Umbilical cord (tissue), 2 donors: Measurements from ENCODE around the gene TOR3A. TPM values are rescaled to one million over a fixed set of nuclear protein-coding genes. Genes with fewer than 3 reads are reported as not detected.
A peak's percentile ranks its signal among the peaks of the same experiment; 100 is the strongest.
"Not testable (repeated sequence)": the region's sequence is repeated elsewhere in the genome, so short reads cannot be mapped to it uniquely, and the experiment has no call there.

Experiments used
- DNase-seq: peaks from one replicate; pipeline ENCODE4 v3.0.0-alpha.2; 2015; ENCODE audit warnings: low spot score
- total RNA-seq: library from RNA; depleted of rRNA; stranded (reverse); fragments of >200 nt; gene quantifications from one replicate; pipeline ENCODE4 v1.2.3, GENCODE V29; 2014; ENCODE audit warnings: low replicate concordance; ENCODE audit not compliant: insufficient read depth

The TOR3A gene, protein sequence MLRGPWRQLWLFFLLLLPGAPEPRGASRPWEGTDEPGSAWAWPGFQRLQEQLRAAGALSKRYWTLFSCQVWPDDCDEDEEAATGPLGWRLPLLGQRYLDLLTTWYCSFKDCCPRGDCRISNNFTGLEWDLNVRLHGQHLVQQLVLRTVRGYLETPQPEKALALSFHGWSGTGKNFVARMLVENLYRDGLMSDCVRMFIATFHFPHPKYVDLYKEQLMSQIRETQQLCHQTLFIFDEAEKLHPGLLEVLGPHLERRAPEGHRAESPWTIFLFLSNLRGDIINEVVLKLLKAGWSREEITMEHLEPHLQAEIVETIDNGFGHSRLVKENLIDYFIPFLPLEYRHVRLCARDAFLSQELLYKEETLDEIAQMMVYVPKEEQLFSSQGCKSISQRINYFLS
- total RNA-seq: 7.7 TPM

DNA sequence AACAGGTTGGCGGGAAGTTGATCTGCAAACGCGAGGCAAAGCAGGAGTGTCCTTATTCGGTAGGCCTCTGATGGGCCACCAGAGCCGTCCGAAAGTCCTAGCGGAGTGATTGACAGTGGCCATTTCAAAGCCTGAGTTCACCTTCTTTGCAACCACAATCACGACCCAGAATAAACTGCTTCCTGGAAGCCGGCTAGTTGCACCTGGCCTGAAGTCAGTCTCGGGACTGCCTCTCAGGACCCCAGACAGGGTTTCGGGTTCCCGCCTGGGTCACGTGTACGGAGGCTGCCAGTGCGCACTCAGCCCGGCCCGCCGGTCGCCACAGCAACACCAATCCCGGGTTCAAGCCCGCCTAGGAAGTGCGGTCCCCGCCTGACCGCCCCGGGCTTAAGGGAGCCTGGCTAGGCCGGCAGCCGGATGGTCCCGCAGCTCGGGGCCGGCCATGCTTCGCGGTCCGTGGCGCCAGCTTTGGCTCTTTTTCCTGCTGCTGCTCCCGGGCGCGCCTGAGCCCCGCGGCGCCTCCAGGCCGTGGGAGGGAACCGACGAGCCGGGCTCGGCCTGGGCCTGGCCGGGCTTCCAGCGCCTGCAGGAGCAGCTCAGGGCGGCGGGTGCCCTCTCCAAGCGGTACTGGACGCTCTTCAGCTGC is at the start of gene TOR3A:
TSS of gene TOR3A (plus strand) at position 384 of the 646 bp plus-strand sequence. CDS start at position 443, 59 bp downstream.
- peak; percentile 94 for DNase-seq

DNA sequence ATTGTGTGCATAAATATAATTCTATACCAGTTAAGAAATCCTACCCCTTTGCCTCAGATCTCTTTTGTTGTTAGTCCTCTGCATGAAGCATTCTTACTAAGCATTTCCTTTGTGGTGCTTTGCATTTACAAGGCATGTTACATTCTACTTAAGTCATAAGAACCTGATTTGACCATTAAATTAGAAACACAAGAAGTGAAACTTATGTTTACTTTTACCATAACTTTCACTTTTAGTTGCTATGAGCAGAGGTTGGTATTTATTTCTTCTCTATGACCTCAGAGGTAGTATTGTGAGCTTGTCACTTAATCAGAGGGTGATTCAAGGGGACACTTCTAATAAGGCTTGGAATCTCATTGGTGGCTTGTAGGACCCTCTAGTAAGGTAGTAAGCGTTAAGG is 47.1 kb upstream of the TOR3A start:
- DNase-seq: no peak

DNA sequence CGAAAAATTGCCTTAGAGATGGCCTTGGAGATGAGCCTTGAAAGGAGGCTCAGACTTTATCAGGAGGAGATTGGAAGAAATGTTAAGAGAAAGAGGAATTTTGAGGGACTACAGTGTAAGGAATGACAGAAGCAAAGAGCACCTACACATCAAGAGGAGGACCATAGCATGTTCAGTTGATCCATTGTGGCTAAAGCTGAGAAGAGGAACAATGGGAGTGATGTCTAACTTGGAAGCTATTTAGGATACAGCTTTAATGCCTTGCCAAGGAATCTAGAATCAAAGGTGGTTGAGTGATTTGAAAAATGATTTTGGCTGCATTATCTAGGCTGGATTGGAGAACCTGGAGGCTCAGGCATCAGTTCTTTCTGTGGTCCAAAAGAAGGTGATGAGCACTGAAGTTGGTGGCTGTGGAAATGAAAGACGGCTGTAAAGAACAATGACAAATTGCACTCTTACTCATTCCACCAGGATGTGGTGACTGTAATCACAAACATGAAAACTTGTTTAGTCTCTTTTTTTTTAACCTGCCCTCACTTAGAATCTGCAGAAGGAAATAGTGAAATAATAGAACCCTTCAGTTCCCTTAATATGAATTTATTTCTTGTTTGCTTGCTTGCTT is 44.9 kb upstream of the TOR3A start:
- no peak for DNase-seq

DNA sequence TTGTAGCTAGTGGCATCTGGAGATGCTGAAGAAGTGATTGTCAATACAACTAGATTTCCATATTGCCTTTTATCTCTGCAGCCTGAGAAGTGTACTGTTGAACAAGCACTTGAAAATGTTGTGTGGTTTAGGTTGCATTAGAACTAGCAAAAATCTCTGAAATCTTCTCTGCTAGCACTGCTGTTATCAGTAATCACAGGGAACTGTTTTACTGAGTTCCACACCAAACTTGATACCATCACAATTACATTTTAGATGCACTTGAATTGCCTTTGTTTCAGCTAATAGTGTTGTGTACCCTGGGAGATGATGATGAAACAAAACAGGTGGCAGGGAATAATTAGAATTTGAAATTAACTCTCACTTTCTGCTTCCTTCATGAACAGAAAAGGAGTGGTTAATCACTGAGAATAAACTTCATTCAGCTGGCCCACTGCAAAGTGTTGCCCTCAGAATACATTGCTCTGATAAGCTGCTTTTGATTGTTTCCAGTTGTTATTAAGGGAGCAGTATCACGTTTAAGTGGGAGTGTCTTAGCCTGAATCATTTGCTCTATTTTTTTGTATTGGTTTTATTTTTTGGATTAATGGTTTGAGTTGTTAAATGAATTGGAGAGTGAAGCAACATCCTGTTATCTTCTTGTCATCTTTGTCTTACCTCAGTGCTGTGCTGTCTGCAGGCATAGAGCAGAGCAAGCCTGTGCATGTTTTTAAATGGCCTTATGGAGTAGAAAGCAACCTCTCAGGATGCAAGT is 43.2 kb upstream of the TOR3A start:
- no peak for DNase-seq

DNA sequence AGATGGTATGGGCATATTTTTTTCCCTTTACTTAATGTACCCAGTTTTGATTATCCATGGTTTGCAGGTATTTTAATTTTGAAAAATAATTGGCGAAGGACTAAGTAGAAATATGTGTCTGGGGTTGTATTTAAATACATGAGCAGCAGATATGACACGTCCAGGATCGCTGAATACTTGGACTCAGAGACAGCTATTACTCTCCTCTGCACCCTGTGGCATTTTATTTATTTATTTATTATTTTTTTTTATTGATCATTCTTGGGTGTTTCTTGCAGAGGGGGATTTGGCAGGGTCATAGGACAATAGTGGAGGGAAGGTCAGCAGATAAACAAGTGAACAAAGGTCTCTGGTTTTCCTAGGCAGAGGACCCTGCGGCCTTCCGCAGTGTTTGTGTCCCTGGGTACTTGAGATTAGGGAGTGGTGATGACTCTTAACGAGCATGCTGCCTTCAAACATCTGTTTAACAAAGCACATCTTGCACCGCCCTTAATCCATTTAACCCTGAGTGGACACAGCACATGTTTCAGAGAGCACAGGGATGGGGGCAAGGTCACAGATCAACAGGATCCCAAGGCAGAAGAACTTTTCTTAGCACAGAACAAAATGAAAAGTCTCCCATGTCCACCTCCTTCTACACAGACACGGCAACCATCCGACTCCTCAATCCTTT is 42.2 kb upstream of the TOR3A start:
- DNase-seq: not testable (repeated sequence)

DNA sequence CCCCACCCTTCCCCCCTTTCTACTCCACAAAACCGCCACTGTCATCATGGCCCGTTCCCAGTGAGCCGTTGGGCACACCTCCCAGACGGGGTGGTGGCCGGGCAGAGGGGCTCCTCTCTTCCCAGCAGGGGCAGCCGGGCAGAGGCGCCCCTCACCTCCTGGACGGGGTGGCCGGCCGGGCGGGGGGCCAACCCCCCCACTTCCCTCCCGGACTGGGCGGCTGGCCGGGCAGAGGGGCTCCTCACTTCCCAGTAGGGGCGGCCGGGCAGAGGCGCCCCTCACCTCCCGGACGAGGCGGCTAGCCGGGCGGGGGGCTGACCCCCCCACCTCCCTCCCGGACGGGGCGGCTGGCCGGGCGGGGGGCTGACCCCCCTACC is 41.7 kb upstream of the TOR3A start:
- not testable (repeated sequence) for DNase-seq

DNA sequence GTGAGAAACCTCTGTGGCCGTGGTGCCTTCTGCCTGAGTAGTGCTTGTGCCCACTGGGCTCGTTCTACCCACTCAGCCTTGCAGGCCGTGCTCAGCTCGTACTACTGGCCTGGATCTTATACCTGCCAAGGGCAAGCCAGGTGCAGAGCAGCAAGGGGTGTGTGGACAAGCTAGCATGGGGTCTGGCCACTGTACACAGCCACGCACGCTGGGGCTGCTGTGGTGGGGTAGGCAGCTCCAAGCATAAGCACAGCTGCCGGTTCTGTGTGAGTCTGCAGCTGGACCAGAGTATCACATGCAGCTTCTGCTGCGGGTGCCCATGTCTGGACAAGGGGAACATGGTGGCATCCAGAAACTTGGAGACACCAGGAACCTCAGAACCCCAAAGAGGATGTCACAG is 39.8 kb upstream of the TOR3A start:
- no peak for DNase-seq

DNA sequence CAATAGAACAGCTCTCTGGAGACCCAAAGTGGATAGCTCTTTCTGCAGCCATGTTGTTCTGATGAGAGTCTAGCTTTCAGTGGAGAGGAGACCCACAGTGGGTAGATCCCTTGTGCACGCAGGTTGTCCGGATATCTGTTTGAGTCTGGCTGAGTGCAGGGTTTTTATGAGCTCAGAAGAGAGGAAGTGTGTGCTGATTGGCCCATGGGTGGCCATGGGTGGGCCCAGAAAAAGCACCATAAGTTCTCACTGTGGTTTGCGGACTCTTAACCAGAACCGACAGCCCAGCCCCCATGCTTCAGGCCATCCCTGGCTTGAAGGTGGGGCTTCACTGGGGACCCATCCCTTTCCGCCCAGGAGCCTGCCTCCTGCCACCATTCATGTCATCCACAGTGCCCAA is 39.2 kb upstream of the TOR3A start:
- DNase-seq: no peak

DNA sequence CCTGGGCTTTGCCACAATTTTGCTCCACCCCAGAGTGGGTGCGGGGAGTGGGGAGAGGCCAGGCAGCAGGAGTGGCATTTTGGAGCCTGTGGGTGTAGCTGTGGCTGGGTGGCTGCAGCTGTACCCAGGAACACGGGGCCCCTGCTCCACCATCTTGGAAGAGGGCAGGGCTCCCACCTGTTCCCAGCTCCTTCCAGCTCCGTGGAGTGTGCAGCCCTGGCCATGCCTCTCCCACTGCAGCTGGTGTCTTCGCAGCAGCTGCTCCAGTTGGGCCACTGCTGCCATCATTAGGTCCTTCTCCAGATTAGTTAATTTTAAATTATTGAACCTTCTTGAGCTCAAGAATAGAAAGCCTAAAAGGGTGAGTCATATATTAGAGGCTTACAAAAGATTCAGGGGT is 38.6 kb upstream of the TOR3A start:
- no peak for DNase-seq

DNA sequence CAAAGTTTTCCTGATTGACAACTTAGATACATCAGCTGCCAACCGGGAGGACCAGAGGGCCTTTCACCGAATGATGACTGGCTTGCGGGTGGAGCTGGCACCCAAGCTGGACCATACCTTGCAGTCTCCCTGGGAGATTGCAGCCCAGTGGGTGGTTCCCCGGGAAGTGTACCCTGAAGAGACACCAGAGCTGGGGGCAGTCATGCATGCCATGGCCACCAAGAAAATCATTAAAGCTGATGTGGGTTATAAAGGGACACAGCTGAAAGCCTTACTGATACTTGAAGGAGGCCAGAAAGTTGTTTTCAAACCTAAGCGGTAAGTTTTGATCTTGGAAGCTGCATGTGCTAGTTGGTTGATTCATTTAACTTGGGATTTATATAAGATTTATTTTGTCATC is 38.0 kb upstream of the TOR3A start:
- DNase-seq: no peak

DNA sequence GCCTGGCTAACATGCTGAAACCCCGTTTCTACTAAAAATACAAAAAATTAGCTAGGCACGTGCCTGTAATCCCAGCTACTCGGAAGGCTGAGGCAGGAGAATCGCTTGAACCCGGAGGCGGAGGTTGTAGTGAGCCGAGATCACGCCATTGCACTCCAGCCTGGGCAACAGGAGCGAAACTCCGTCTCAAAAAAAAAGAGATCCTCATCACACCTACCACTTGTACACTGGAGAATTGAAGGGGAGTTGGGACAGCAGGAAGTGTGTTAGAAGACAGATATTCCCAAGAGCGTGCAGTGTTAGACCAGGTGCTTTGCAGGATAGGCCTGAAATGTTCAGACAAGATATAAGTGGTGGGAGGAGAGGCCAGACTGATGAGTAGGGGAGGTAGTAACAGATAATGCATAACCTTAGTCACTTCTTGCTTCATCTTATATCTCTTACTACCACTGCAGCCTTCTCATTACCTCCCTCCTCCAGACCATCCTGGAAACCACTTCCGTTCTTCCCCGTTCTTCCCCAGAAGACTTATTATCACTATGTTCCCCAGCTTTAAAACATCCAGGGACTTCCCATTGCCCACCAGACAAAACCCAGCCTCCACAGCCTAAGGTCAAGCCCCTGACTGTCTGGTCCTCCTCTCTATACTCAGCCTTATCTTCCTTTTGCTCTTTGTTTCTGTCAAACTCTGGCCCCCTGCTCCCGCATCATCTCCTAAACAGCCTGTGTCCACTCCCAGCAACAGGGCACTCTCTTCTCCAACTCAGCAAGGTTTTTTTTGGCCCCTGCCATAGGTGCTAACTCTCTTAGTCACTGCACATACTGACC is 34.8 kb upstream of the TOR3A start:
- no peak for DNase-seq

DNA sequence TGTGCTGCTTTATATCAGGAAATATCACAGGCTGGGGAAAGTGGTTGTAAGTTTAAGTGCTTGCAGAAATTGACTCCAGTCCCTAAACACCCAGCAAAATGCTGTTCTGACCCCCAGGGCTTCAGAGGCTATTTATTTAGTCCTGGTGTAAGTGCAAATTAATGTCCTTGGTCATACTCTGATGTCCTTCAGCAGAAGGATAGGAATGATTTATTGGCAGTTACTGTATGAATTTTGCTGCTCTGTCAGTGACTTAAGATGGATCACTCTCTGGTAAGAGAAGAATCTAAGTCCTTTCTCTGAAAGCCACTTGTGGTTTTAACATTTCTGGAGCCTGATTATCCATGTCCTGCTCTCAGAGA is 34.3 kb upstream of the TOR3A start:
- no peak for DNase-seq

DNA sequence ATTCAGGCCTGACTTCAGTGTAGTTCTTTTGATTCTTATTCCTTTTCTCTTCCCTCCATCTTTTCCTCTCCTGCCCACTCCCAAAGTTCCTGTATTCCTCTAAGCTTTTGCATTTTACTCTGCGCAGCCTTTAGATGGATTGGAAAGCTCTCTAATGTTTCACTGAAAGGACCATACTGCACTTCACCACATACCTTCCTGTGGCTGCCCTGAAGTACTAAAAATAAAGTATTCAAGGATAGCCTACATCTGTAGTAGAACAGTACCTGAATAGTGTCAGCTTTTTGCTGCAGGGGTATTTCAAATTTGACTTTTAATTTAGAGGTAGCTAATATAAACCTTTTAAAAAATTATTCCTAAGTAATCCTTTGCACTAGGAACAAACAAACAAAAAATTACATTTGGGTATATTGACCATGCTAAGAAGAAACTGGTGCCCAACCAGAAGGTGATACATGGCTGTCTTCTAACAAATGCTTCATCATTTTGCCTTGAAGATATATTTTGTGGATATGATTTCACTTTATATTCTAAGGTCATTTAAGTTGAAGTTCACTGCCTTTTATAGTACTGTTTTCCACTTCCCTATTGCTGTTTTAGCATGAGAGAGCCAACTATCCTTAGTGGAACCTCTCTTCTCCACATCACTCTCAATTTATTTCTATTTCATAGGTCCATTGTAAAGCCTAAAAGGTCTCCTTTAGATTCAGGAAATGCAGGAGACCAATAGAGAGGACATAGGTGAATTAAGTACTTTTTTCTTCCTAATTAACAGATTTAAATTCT is 33.3 kb upstream of the TOR3A start:
- DNase-seq: no peak

DNA sequence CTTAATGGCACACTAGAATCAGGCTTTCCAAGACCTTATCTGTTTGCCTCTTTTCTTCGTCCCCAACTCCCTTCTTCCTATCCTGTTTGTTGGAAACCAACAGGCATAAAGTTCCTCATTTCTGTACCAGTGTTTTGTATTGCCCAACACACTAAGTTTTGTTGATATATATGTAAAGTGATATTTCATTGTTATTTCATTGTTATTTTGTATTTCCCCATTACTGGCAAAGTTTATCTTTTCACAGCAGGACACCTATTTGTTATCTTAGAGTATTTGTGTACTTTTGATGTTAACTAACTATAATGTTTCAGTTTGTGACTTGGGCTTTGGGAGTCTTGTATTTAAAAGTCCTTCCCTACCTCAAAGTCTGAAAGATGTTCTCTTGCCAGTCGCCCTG is 29.1 kb upstream of the TOR3A start:
- no peak for DNase-seq

DNA sequence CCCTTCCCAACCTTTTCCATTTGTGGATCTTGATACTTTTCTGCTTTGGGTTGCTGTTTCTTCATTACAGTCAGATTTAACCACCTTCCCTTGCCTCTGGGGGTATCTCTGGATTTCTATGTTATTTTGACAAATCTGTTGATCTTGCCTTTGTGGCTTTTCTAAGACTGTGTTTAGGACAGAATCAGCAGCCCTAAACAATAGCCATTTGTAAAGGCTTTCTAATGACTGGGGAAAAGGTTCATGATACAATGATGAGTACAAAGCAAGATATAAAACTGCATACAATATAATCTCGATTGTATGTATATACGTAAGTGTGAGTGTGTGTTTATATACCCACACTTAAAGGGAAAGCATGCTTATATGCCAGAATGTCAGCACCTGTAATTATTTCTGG is 28.4 kb upstream of the TOR3A start:
- DNase-seq: no peak

DNA sequence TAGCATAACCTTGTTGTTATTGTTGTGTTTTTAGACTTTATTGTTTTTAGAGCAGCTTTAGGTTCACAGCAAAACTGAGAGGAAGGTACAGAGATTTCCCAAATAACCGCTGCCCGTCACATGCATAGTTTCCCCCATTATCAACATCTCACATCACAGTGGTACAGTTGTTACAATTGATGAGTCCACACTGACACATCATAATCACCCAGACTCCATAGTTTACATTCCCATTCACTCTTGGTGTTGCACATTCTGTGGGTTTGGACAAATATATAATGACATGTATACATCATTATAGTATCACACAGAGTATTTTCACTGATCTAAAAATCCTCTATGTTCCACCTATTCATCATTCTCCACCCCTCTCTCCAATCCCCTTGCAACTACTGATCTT is 25.9 kb upstream of the TOR3A start:
- DNase-seq: no peak

DNA sequence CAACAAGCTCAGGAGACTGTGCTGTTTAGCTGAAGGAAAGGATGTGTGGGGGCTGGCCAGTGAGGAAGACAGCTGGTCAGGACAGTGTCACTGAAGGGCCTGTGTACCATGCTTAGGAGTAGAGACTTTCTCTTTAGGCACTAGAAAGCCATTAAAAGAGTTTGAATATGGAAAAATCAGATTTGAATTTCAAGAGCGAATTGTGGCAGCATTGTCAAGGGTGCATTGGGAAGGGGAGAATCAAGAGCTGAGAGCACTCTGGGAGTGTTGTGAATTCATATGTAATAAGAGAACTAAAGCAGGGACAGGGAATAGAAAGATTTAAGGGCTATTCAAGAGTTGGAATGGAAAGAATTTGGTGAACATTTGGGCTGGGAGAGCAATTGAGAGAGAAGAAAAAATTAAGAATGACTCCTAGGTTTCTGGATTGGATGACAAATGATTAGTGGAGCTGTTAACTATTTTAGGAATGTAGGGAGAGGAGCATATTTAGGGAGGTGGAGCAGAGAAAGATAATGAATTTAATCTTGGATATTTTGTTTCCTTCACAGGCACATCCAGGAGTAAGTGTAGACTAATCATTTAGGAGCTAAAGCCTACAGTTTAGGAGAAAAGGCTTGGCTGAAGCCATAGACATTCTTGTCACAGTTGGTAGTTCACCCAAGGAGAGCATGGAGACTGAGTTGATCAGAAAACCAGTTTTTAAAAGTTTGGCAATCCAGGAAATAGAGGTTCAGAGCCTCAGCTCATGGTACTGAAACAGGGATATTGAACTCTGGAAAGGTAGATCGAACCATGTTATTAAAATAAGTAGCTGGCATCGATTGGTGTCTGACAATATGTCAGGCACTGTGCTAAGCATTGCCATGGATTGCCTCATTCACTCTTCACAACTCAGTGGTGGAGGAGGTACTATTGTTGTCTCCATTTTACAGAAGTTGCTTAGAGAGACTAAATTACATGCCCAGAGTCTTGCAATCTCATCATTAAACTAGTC is 23.1 kb upstream of the TOR3A start:
- DNase-seq: no peak
